KG1 (cell line): ENCODE data around the gene RBM20.

ENCODE experiments used
- DNase-seq: peaks from one replicate; lab custom pipeline; 2025; lab: John Stamatoyannopoulos, UW

RBM20 gene

GRCh38 chr10:110672580-110672919 is 28.4 kb downstream of the RBM20 start:
- no peak for DNase-seq

- no peak for DNase-seq
Measured at GRCh38 chr10:110676016-110676415, 31.9 kb downstream of the RBM20 start.

GRCh38 chr10:110679486-110680272 is 35.5 kb downstream of the RBM20 start:
- no peak for DNase-seq

GRCh38 chr10:110680273-110681020 is 36.3 kb downstream of the RBM20 start:
- no peak for DNase-seq

- no peak for DNase-seq
Measured at GRCh38 chr10:110681023-110681681, 37.0 kb downstream of the RBM20 start.

- DNase-seq: no peak
Measured at GRCh38 chr10:110682348-110682747, 38.2 kb downstream of the RBM20 start.

- no peak for DNase-seq
Measured at GRCh38 chr10:110684800-110685446, 40.8 kb downstream of the RBM20 start.

GRCh38 chr10:110686047-110686446 is 41.9 kb downstream of the RBM20 start:
- no peak for DNase-seq

GRCh38 chr10:110686949-110687348 is 42.8 kb downstream of the RBM20 start:
- DNase-seq: no peak

- no peak for DNase-seq
Measured at GRCh38 chr10:110687400-110687799, 43.3 kb downstream of the RBM20 start.

- DNase-seq: no peak
Measured at GRCh38 chr10:110691139-110691538, 47.0 kb downstream of the RBM20 start.

- DNase-seq: no peak
Measured at GRCh38 chr10:110694263-110694662, 50.1 kb downstream of the RBM20 start.

GRCh38 chr10:110694820-110695538 is 50.8 kb downstream of the RBM20 start:
- no peak for DNase-seq

- no peak for DNase-seq
Measured at GRCh38 chr10:110695539-110695886, 51.4 kb downstream of the RBM20 start.

- no peak for DNase-seq
Measured at GRCh38 chr10:110696436-110696835, 52.3 kb downstream of the RBM20 start.

GRCh38 chr10:110698340-110698739 is 54.2 kb downstream of the RBM20 start:
- DNase-seq: no peak

GRCh38 chr10:110698782-110699201 is 54.7 kb downstream of the RBM20 start:
- no peak for DNase-seq

- no peak for DNase-seq
Measured at GRCh38 chr10:110699859-110700468, 55.8 kb downstream of the RBM20 start.

GRCh38 chr10:110700947-110701616 is 56.9 kb downstream of the RBM20 start:
- DNase-seq: no peak

- no peak for DNase-seq
Measured at GRCh38 chr10:110701617-110701971, 57.5 kb downstream of the RBM20 start.

- DNase-seq: no peak
Measured at GRCh38 chr10:110704070-110704469, 59.9 kb downstream of the RBM20 start.
